Fibroblast of lung (primary cell): ENCODE measurements around the gene TANGO2.

ENCODE experiments used
- CTCF ChIP-seq, 2 donors: IDR thresholded peaks in 1 of 2; conservative IDR thresholded peaks in 1 of 2; 1 replicate in 1 of 2; 2 replicates in 1 of 2; pipeline ENCODE4 v1.5.1; 2011 to 2012; ENCODE audit warnings: low read length in 2 of 2, control low read depth in 1 of 2, inconsistent platforms in 1 of 2, low read depth in 1 of 2, mild to moderate bottlenecking in 1 of 2
- EZH2 ChIP-seq: IDR thresholded peaks from 2 replicates; pipeline ENCODE4 v1.5.1; 2012; ENCODE audit warnings: low read length, control low read depth, mild to moderate bottlenecking; ENCODE audit errors: missing control alignments

DNA sequence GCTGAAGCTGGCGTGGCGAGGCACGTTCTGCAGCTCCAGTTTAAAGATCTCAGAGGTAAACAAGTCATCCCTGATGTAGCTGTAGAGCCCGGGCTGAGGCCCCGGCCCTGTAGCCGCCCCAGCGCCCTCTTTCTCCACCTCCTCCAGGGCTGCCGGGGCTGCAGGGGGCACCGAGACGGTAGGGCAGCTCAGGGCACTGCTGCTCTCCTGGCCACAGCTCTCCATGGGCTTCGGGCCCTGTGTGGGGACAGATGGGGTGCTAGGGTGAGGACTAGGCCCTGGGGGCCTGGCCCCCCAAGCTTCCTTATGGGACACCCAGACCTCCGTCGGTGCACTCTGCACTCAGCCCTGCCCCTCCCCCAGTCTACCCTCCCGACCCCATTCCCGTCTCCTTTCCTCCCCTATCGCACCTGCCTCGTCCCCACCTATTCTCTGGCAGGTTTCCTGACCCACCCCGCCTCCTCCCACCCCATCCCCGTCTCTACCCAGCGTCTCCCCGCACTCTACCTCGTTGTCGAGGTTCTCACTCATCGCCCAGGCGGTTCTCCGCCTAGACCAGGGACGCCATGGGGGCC, 95.6 kb downstream of the TANGO2 start:
- TF ChIP-seq CTCF (conservative IDR thresholded peaks at IDR 0.05 in 1 of 2, IDR thresholded peaks at IDR 0.05 in 1 of 2; ENCODE audit: low read depth in 1 of 2, low read length in 2 of 2) (no peak), EZH2 (no peak)
